A549 (cell line): Measurements from ENCODE around the gene LGR4.

Experiments used
- CEBPB ChIP-seq, 2 experiments: fragments of >200 bp in 1 of 2; sonication (Bioruptor Twin) in 1 of 2; formaldehyde crosslinking in 1 of 2; IDR thresholded peaks; 2 replicates each; pipeline ENCODE4 v1.6.1; 2012 to 2016
- CTCF ChIP-seq: fragments of >200 bp; sonication (Bioruptor Twin); formaldehyde crosslinking; IDR thresholded peaks from 3 replicates; pipeline ENCODE4 v1.5.1; 2016
- EP300 ChIP-seq, 2 experiments: fragments of >200 bp; sonication (Bioruptor Twin); formaldehyde crosslinking; IDR thresholded peaks; 2 replicates in 1 of 2; 3 replicates in 1 of 2; pipeline ENCODE4 v1.6.1; 2016 to 2017
- FOSB ChIP-seq: fragments of 250-450 bp; sonication (Bioruptor Pico); IDR thresholded peaks from 2 replicates; pipeline ENCODE4 v1.5.0; 2020; ENCODE audit warnings: mild to moderate bottlenecking, moderate library complexity
- HOXA7 ChIP-seq: fragments of 250-450 bp; sonication (Bioruptor Pico); IDR thresholded peaks from 2 replicates; pipeline ENCODE4 v1.5.0; 2020; ENCODE audit warnings: mild to moderate bottlenecking, moderate library complexity
- KDM5A ChIP-seq: fragments of 200-600 bp; sonication (generic); IDR thresholded peaks from 2 replicates; pipeline ENCODE4 v1.6.1; 2016; ENCODE audit warnings: antibody characterized with exemption, mild to moderate bottlenecking
- MAZ ChIP-seq: fragments of 150-350 bp; IDR thresholded peaks from 2 replicates; pipeline ENCODE4 v1.6.1; 2014; ENCODE audit warnings: antibody characterized with exemption, low read depth, low read length, borderline replicate concordance
- POLR2A ChIP-seq: IDR thresholded peaks from 2 replicates; pipeline ENCODE4 v1.6.1; 2012; ENCODE audit warnings: mild to moderate bottlenecking, low read length
- REST ChIP-seq: fragments of 200-600 bp; sonication (generic); IDR thresholded peaks from 2 replicates; pipeline ENCODE4 v1.6.1; 2016; ENCODE audit warnings: antibody characterized with exemption, mild to moderate bottlenecking, moderate library complexity
- ZC3H11A ChIP-seq: fragments of 450-650 bp; IDR thresholded peaks from 2 replicates; pipeline ENCODE4 v1.6.1; 2014; ENCODE audit warnings: antibody characterized with exemption, mild to moderate bottlenecking
- ZFP36 ChIP-seq: fragments of 450-650 bp; IDR thresholded peaks from 2 replicates; pipeline ENCODE4 v1.6.1; 2014; ENCODE audit warnings: borderline replicate concordance; ENCODE audit not compliant: partially characterized antibody
- TF ChIP-seq, protein P1 (sequence below): fragments of 150-350 bp; IDR thresholded peaks from 2 replicates; pipeline ENCODE4 v1.6.1; 2014; ENCODE audit warnings: low read depth, mild to moderate bottlenecking, low read length
- TF ChIP-seq, protein P2 (sequence below): fragments of 450-650 bp; IDR thresholded peaks from 2 replicates; pipeline ENCODE4 v1.6.1; 2014; ENCODE audit warnings: antibody characterized with exemption

- TF ChIP-seq ZFP36 (no peak), KDM5A (no peak), CTCF (no peak), EP300 (IDR thresholded peaks at IDR 0.05) (no peak), MAZ (no peak), POLR2A (no peak), HOXA7 (CRISPR knock-in tag) (no peak), CEBPB (IDR thresholded peaks at IDR 0.05) (no peak), REST (no peak), FOSB (CRISPR knock-in tag) (no peak), ZC3H11A (no peak)
- TF ChIP-seq, protein P1, sequence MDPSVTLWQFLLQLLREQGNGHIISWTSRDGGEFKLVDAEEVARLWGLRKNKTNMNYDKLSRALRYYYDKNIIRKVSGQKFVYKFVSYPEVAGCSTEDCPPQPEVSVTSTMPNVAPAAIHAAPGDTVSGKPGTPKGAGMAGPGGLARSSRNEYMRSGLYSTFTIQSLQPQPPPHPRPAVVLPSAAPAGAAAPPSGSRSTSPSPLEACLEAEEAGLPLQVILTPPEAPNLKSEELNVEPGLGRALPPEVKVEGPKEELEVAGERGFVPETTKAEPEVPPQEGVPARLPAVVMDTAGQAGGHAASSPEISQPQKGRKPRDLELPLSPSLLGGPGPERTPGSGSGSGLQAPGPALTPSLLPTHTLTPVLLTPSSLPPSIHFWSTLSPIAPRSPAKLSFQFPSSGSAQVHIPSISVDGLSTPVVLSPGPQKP, result no peak
- TF ChIP-seq, protein P2, sequence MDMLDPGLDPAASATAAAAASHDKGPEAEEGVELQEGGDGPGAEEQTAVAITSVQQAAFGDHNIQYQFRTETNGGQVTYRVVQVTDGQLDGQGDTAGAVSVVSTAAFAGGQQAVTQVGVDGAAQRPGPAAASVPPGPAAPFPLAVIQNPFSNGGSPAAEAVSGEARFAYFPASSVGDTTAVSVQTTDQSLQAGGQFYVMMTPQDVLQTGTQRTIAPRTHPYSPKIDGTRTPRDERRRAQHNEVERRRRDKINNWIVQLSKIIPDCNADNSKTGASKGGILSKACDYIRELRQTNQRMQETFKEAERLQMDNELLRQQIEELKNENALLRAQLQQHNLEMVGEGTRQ, result no peak
Observed at GRCh38 chr11:27520226-27520625, 47.6 kb upstream of the LGR4 start.
